HG03432 (cell line): ENCODE results near the gene ZNF669.
"Not testable (repeated sequence)": the region's sequence is repeated elsewhere in the genome, so short reads cannot be mapped to it uniquely, and the experiment has no call there.

Experiments used
- ATAC-seq: cut with Tn5 transposase; IDR thresholded peaks from one replicate; pipeline ENCODE4 v1.9.1; 2021; ENCODE audit warnings: mild to moderate bottlenecking, moderate library complexity; ENCODE audit not compliant: unreplicated experiment

The ZNF669 gene

GRCh38 chr1:247103859-247104591 lies at the start of gene ZNF669:
ZNF669 (minus strand) TSS chr1:247104356; CDS start chr1:247104199, 157 bp downstream.
- peak; percentile 100 for ATAC-seq

DNA sequence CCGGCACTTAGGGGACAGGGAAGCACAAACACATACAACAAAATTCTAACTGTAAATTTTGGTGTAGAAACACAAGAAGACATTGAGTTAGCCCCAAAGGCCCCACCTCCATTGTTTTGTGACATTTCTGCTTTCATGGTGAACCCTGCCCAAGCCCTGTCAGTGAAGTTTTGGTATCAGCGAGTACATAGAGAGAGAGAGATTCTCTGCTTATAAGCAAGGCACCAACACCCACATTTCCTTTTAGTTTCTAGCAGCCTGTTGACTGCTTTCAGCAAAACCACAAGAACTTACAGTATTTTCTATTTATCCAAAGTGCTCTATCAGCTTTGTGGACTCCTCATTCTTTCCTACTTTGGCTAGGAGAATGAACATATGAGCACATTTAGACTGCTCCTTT lies 43.6 kb upstream of the ZNF669 start:
- ATAC-seq, result no peak

DNA sequence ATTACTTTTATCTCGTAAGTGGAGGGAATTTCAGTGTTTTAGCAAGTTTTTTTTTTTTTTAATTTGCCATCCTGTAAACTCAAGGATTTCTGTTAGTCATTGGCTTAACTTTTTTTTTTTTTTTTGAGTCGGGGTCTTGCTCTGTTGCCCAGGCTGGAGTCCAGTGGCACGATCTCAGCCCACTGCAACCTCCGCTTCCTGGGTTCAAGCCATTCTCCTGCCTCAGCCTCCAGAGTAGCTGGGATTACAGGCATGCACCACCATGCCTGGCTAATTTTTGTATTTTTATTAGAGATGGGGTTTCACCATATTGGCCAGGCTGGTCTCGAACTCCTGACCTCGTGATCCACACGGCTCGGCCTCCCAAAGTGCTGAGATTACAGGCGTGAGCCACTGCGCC lies 43.0 kb upstream of the ZNF669 start:
- ATAC-seq, result not testable (repeated sequence)

DNA sequence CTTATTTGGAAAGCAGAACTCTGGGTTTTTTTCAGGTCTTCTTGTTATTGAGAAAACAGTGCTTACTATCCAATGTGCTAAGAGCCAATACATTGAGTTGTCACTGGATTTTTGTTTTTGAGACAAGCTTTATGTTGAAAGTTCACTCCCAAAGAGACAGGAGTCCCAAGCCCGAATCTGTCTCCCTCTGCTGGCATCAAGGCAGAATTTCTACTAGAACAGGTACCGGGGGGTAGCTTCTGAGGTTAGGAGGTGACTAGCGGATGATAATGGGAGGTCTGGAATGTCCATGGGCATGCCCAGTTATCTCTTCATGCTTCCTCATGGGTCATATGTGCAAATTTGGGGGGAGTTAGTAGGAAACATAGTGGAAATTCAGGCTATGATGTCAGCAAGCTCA lies 42.5 kb upstream of the ZNF669 start:
- ATAC-seq, result no peak

DNA sequence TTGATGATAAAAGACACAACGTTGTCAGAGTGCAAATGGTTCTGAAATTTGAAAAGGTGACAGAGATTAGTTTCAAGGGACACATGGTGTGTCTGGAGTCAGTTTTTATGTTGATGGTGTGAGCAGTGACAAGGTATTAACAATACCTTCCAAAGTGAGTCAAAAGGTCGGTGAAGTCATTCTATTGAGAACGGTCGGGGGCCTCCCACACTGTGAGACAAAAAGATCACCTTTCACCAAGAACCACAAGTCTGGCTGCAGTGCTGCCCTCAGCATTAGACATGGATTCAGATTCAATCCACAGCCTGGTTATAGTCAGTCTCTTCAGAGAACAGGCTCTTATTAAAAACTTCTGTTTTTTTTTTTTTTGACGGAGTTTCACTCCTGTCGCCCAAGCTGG lies 41.1 kb upstream of the ZNF669 start:
- no peak for ATAC-seq

DNA sequence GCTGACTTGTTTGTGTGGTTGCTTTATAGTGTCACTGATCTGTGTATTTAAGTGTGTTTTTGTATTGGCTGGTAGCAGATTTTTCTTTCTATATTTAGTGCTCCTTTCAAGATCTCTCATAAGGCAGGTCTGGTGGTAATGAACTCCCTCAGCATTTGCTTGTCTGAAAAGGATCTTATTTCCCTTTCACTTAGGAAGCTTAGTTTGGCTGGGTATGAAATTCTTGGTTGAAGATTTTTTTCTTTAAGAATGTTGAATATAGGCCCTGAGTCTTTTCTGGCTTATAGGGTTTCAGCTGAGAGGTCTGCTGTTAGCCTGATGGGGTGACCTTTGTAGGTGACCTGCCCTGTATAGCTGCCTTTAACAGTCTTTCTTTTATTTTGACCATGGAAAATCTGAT lies 35.4 kb upstream of the ZNF669 start:
- ATAC-seq, result not testable (repeated sequence)

GRCh38 chr1:247131236-247131635 lies 27.1 kb upstream of the ZNF669 start:
- no peak for ATAC-seq

DNA sequence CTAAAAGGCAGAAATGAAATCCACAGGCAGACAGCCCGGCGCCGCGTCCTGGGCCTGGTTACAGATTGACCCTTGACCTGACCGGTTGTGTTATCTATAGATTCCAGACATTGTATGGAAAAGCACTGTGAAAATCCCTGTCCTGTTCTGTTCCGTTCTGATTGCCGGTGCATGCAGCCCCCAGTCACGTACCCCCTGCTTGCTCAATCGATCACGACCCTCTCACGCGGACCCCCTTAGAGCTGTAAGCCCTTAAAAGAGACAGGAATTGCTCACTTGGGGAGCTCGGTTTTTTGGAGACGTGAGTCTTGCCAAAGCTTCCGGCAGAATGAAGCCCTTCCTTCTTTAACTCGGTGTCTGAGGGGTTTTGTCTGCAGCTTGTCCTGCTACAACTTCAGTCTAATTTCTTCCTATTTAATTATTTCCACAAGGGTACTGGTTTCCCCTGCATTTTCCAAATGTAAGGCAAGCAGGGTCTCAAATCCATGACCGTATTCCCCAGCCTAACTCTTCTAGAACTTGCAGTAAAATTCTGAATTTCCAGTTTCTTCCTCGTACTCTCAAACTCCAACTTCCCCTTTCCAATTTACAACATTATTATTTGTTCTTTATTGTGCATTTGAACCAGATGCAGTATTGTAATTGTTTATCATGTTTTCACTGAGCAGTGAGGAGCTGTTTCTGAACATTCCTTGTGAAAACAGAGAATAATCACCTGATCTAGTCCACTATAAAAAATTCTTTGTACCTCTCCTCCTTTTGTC lies 23.5 kb upstream of the ZNF669 start:
- not testable (repeated sequence) for ATAC-seq

- peak; percentile 65 for ATAC-seq
Observed at GRCh38 chr1:247126601-247127000, 22.4 kb upstream of the ZNF669 start.

GRCh38 chr1:247126166-247126565 lies 22.0 kb upstream of the ZNF669 start:
- ATAC-seq, result peak; percentile 99

GRCh38 chr1:247121382-247121781 lies 17.2 kb upstream of the ZNF669 start:
- no peak for ATAC-seq

DNA sequence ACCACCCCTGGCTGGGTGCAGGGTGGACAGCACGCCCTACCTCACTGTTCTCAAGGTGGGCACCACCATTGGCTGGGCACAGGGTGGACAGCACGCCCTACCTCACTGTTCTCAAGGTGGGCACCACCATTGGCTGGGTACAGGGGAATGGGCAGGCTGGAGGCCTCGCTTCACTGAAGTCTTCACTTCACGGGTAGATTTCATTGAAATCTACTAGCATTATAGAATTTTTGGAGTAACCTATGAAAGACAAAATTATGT lies 16.2 kb upstream of the ZNF669 start:
- not testable (repeated sequence) for ATAC-seq

GRCh38 chr1:247119600-247120407 lies 15.6 kb upstream of the ZNF669 start:
- ATAC-seq, result no peak

DNA sequence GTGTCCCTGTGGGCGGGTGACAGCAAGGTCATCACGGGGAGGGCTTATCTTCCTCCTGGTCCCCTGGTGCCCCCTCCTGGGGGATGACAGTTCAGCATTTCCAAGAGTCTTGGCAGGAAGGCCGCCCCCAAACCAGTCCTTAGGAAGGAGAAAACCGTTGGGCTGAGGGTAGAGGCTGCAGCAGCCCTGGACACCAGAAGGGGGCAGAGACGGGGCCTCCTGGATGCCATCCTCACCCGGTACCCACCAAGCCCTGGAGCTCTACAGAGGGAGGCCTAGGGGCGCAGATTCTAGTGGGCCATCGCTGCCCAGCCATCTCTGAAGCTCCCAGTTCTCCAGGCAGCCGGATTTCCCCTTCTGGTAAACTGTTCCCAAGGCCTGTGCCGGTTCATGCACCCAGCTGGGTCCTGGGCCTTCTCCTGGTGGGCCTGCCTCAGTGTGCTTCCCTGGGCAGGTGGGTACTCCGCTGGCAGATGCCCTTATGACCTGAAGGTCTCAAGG lies 14.8 kb upstream of the ZNF669 start:
- peak; percentile 43 for ATAC-seq

DNA sequence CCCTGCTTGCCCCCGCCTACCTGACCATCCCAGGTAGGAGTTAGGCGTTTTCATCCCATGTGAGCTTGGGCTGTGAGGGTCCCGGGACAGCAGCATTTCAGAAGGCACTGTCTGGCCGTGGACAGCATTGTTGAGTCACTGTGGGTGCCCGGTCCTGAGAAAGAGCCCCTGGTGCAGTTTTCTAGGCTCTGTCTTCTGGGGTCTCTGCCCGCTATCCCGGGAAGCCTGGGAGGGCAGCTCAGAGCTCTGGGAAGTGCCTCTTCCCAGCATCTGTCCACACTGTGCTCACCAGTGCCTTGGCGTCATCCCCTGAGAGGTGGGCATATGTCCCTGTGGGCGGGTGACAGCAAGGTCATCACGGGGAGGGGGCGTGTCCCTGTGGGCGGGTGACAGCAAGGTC lies 11.4 kb upstream of the ZNF669 start:
- no peak for ATAC-seq

GRCh38 chr1:247115141-247115510 lies 11.0 kb upstream of the ZNF669 start:
- no peak for ATAC-seq

DNA sequence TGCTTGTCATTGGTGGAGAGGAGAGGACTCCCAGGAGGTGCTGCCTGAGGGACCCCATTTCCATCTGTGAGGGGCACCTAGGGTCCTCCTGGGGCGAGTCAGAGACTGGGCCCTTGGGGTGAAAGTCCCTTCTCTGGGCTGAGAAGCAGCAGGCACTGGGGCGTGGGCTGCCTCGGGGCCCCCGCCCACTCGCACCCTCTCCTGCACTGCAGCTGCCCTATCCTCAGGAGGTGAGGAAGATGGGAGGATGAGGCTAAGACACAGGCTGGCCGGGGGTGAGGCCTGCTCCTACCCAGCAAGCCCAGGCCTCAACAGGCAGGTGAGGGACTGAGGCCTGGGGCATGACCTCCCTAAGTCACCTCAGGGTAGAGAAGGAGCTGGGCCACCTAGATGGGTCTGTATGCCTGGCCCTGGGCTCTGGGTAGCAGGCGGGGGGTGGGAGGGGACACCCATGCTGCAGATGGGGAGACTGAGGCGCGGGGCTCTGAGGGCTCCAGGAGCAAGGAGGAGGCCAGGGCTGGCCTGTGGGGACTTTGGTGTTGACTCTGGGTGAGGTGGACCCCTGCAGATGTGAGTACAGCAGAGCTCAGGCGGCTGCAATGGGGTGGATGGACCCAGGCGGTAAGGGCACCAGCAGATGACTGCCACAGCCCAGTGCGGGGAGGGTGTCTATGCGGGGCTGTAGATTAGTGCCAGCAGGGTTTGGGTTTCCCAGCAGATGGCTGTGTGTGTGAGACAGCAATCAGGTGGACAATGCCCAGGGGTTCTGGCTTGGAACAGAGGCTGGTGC lies 10.4 kb upstream of the ZNF669 start:
- no peak for ATAC-seq

GRCh38 chr1:247113733-247114271 lies 9.6 kb upstream of the ZNF669 start:
- ATAC-seq, result no peak

DNA sequence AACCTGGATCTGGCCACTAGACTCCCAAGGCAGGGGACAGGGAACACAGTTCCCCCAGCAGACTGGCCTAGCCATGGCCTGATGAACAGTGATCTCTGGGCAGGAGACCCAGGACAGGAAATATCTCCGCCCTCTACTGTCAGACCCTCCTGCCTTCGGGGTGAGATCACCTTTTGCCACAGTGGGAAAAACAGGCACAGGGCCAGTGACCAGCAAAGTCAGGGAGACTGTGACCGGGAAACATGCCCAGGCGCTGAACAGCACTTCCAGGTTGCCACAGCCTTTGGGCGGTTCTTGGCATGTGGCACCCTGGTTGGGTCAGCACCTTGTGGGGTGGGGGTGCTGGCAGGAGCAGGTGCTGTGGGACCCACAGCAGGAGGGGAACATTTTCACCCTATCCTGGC lies 8.9 kb upstream of the ZNF669 start:
- ATAC-seq, result no peak

DNA sequence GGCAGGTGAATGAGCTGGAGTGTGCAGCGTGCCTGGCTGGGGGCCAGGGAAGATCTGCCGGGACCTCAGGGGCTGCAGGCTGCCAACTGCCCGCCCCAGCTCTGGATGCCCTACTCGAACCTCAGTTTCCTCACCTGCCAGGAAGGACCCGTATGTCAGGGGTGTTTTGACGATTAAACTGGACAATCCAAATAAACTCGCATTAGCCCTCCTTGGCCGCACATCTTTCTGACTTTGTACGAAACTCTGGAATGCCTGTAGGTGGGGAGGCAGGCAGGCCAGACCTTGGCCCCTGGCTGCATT lies 8.3 kb upstream of the ZNF669 start:
- no peak for ATAC-seq
